ENCODE data around the gene GALNT4. TPM values are rescaled to one million over a fixed set of nuclear protein-coding genes. Genes with fewer than 3 reads are reported as not detected.

Gene GALNT4
- total and polyA plus RNA-seq, 2 of the 13 experiments (the other 11 are each of a cell fraction or from before 2014, with no cell fraction given), result 4.9 to 6.8 TPM

DNA sequence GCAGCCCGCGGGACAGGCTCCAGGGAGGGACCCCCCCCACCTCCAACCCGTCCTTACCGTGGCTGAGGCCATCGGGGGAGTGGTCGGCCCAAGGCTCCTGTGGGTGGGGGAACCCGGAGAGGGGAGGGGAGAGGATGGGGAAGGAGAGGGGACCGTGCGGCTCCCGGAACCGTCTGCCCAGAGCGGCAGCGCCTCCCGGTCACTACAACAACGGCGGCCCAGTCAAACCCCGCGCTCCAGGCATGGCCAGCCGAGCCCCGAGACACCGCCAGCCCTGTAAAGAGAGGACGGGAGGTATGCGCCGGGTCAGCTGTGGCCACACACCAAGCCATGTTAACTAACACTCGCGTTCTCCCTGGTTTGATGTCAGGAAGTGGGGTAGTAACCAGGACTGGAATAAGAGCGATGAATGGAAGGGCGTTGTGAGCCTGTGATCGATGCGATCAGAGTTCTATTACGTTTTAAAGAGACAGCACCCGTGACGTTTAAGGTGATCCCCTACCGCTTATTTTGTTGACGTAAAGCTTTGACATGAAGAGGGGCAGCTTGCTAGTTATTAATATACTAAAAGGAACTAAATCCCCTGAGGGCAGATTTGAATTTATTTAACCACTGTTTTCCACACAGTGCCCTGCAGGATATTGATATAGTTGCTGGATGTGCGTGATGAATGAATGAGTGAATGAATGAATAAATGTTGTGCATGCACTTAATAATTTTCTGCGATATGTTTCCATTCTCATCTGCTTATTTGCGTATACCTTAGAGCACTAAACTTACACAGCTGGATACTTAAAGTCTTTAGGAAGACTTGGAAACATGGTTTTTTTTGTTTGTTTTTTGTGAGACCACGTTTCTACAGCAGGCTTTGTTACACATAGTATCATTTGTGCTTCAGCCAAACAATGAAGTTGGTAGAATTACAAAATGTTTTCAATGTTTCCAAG, 1.5 kb upstream of the GALNT4 start, which contains the start of gene POC1B (continued):
- TF ChIP-seq, protein P1, sequence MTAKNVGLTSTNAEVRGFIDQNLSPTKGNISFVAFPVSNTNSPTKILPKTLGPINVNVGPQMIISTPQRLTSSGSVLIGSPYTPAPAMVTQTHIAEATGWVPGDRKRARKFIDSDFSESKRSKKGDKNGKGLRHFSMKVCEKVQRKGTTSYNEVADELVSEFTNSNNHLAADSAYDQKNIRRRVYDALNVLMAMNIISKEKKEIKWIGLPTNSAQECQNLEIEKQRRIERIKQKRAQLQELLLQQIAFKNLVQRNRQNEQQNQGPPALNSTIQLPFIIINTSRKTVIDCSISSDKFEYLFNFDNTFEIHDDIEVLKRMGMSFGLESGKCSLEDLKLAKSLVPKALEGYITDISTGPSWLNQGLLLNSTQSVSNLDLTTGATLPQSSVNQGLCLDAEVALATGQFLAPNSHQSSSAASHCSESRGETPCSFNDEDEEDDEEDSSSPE (CRISPR knock-in tag; IDR thresholded peaks at IDR 0.05), result peak; percentile 88
- TF ChIP-seq MIER3 (CRISPR knock-in tag; IDR thresholded peaks at IDR 0.05; ENCODE audit: borderline replicate concordance) (peak; percentile 25; the same call in 1 of the 2 replicates), ZNF75D (CRISPR knock-in tag; IDR thresholded peaks at IDR 0.05; ENCODE audit: borderline replicate concordance) (no peak), HNRNPK (IDR thresholded peaks at IDR 0.05; ENCODE audit: low read depth, low read length, poor library complexity, severe bottlenecking) (peak; percentile 89), THAP11 (CRISPR knock-in tag; IDR thresholded peaks at IDR 0.05) (peak; percentile 89), ELF3 (CRISPR knock-in tag; IDR thresholded peaks at IDR 0.05) (peak; percentile 60), ZNF549 (CRISPR knock-in tag; IDR thresholded peaks at IDR 0.05) (no peak), SMAD9 (CRISPR knock-in tag; IDR thresholded peaks at IDR 0.05) (no peak), HMGA1 (CRISPR knock-in tag; conservative IDR thresholded peaks at IDR 0.05) (no peak), POLR2AphosphoS2 (IDR thresholded peaks at IDR 0.05; ENCODE audit: low read depth, low read length) (no peak), HNRNPH1 (optimal IDR thresholded peaks at IDR 0.05; ENCODE audit: low read depth, low read length) (no peak), ETV5 (CRISPR knock-in tag; IDR thresholded peaks at IDR 0.05; ENCODE audit: borderline replicate concordance) (peak; percentile 39), ZNF501 (CRISPR knock-in tag; IDR thresholded peaks at IDR 0.05) (peak; percentile 66; the same call in 1 of the 2 replicates)
- TF ChIP-seq, protein P2, sequence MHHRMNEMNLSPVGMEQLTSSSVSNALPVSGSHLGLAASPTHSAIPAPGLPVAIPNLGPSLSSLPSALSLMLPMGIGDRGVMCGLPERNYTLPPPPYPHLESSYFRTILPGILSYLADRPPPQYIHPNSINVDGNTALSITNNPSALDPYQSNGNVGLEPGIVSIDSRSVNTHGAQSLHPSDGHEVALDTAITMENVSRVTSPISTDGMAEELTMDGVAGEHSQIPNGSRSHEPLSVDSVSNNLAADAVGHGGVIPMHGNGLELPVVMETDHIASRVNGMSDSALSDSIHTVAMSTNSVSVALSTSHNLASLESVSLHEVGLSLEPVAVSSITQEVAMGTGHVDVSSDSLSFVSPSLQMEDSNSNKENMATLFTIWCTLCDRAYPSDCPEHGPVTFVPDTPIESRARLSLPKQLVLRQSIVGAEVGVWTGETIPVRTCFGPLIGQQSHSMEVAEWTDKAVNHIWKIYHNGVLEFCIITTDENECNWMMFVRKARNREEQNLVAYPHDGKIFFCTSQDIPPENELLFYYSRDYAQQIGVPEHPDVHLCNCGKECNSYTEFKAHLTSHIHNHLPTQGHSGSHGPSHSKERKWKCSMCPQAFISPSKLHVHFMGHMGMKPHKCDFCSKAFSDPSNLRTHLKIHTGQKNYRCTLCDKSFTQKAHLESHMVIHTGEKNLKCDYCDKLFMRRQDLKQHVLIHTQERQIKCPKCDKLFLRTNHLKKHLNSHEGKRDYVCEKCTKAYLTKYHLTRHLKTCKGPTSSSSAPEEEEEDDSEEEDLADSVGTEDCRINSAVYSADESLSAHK (CRISPR knock-in tag; IDR thresholded peaks at IDR 0.05; ENCODE audit: borderline replicate concordance), result no peak
- TF ChIP-seq, protein P3, sequence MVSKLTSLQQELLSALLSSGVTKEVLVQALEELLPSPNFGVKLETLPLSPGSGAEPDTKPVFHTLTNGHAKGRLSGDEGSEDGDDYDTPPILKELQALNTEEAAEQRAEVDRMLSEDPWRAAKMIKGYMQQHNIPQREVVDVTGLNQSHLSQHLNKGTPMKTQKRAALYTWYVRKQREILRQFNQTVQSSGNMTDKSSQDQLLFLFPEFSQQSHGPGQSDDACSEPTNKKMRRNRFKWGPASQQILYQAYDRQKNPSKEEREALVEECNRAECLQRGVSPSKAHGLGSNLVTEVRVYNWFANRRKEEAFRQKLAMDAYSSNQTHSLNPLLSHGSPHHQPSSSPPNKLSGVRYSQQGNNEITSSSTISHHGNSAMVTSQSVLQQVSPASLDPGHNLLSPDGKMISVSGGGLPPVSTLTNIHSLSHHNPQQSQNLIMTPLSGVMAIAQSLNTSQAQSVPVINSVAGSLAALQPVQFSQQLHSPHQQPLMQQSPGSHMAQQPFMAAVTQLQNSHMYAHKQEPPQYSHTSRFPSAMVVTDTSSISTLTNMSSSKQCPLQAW (CRISPR knock-in tag; IDR thresholded peaks at IDR 0.05), result peak; percentile 54
- TF ChIP-seq, protein P4, sequence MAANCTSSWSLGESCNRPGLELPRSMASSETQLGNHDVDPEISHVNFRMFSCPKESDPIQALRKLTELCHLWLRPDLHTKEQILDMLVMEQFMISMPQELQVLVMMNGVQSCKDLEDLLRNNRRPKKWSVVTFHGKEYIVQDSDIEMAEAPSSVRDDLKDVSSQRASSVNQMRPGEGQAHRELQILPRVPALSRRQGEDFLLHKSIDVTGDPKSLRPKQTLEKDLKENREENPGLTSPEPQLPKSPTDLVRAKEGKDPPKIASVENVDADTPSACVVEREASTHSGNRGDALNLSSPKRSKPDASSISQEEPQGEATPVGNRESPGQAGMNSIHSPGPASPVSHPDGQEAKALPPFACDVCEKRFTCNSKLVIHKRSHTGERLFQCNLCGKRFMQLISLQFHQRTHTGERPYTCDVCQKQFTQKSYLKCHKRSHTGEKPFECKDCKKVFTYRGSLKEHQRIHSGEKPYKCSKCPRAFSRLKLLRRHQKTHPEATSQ (CRISPR knock-in tag; IDR thresholded peaks at IDR 0.05; ENCODE audit: borderline replicate concordance), result peak; percentile 72
- TF ChIP-seq, protein P5, sequence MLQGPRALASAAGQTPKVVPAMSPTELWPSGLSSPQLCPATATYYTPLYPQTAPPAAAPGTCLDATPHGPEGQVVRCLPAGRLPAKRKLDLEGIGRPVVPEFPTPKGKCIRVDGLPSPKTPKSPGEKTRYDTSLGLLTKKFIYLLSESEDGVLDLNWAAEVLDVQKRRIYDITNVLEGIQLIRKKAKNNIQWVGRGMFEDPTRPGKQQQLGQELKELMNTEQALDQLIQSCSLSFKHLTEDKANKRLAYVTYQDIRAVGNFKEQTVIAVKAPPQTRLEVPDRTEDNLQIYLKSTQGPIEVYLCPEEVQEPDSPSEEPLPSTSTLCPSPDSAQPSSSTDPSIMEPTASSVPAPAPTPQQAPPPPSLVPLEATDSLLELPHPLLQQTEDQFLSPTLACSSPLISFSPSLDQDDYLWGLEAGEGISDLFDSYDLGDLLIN (CRISPR knock-in tag; IDR thresholded peaks at IDR 0.05; ENCODE audit: borderline replicate concordance), result no peak
- TF ChIP-seq, protein P6, sequence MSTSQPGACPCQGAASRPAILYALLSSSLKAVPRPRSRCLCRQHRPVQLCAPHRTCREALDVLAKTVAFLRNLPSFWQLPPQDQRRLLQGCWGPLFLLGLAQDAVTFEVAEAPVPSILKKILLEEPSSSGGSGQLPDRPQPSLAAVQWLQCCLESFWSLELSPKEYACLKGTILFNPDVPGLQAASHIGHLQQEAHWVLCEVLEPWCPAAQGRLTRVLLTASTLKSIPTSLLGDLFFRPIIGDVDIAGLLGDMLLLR (CRISPR knock-in tag; IDR thresholded peaks at IDR 0.05), result peak; percentile 75; the same call in 1 of the 2 replicates
- TF ChIP-seq, protein P7, sequence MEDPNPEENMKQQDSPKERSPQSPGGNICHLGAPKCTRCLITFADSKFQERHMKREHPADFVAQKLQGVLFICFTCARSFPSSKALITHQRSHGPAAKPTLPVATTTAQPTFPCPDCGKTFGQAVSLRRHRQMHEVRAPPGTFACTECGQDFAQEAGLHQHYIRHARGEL (CRISPR knock-in tag; IDR thresholded peaks at IDR 0.05), result 0 out of 2 replicates have a peak, but pooled peaks have one; percentile 28
